ENCODE results near the gene ROBO2.

ROBO2 gene

DNA sequence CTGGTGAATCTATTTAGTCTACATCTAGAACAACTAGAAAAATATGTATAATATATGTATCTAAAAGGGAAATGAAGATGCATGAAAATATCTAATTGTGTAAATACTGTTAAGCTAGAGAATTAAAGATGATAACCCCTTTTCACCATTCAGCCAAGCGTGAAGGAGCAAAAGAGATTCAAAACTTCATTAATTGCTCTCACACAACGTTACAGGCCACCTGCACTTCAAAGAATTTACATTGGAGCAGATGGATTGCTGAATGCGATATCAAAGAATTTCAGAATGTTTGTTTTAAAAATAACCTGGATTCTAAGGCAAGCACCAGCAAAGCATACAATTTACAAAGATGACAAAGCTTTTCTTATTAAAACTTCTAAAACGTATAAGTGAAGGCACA, 243.2 kb downstream of the ROBO2 start:
- DNase-seq: no peak

DNA sequence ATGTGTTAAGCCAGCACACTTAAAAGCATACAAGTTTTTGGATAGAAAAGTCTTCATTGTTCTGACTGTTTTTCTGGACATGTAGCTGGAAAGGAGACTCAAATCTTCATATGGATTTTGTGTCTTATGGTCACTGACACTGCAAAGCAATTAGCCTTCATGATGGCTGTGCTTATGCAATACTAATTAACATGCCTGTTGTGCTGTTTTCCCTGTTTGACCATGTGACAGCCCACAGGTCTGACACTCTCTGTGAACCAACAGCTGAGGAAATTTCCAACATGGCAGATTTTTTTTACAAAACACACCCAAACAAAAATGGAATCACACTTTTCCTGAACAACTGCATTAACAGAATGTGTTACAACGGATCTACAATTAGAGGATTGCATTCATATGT, 248.4 kb downstream of the ROBO2 start:
- DNase-seq: no peak

DNA sequence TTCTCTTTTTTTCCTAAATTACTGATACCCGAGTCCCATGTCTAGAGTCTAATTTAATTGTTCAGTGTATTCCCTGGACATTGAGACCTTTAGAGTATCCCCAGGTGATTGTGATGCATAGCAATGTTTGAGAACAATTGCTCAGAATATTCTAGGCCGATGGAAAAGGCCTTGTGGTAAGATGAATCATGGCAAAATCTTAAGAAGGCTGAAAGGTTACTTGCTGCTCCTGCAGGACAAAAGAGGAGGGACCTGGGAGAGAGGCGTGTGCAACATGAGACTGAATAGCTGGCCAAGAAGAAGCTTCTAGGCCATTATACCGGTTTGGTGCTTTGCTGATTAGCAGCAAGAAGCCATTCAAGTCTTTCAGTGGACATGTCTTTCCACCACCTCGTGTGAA, 256.6 kb downstream of the ROBO2 start:
- DNase-seq: no peak

DNA sequence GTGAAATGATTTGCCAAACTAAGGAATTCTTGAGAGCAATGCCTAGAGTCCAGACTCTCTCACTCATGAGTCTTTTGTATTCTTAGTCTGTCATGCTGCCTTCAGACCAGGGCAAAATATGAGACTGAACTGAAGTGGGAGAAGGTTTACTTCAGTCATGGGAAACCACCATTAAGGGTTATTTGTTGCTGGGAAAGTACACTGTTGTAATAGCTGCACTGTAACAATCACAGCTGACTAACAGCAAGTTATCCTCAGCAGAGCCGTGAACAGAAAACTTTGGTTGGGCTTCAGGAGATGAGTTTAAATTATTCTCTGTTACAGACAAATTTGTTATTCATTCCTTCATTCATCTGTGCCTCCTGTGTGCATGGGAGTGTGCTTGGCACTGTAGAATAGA, 258.5 kb downstream of the ROBO2 start:
- DNase-seq: no peak

DNA sequence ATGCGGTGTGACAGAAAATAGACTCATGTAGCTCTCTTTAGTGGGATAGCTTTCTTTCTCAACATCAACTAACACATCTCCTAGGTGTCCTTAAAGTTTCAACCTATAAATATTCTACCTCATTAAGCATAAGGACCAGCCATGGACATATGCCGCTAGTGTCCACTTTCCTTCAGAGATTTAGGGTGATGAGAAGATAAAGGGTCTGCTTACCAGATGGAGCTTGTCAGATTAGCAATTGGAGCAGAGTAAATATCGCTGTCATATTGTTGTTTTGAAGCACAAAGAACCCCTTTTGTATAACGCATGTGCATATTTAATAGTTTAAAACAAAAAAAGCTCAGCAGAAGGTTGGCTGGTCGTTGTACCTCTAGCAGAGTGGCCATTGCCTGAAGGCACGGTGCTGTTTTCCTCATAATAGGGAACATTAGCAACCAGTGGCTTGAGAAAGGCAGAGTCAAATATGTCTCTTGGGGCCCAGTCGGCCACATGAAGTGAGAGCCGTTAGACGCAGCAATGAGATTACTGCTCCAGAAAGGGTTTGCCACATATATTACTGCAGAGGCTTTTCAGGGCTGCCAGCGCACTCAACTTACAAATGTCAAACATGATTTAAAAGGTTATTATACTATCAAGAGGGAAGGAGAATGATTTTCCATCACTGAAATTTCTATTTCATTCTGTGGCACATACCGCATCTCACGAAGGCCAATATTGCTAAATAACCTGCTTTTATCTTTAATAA, 264.2 kb downstream of the ROBO2 start:
- DNase-seq: no peak

DNA sequence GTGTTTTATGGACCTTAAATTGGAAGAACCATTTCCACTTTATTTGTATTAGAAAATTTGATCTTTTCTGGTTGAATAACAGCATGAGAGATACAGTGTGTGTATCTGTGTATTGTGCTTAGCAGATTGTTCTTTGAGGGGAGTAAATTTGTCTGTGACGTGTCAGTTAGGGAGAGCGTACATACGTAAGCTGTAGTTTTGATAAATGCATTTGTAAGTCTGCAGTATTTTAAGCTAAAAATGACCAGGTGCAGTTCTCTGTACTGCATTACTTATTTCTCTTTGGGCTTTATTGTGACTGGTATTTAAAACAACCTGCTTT, 264.8 kb downstream of the ROBO2 start:
- no peak for DNase-seq

DNA sequence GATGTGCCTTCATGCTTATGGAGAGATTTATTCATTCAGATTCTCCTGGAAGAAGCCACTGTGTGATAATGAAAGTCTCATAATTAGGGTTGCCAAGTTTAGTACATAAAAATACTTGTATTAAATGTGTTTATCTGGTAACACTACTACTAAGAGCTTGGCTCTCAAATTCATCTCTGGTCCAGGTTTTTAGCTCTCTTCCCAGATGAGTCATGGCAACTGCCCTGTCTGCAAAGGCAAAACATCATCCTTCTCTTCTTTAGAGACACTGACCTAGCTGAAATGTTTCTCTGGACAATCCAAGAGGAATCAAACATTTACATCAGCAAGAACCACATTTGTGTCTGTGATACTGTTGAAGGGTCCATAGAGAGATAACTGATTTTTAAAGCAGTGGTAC, 269.6 kb downstream of the ROBO2 start:
- DNase-seq: no peak

DNA sequence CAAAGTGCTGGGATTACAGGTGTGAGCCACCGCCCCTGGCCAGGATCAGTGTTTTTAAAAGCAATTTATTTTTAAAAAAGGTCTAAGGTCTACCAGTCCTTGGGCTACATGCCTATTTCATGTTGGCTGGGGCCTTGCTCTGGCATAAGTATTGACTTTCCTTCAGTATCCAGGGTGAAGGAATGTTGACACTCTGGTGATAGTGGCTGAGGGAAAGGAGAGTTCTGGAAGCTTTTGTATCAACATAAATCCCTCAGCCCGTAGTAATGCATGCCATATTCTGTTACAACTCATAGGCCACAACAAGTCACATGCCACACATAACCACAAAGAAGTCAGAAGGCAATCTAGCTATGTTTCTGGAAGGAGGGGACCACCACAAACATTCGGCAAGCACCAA, 273.9 kb downstream of the ROBO2 start:
- DNase-seq: no peak

DNA sequence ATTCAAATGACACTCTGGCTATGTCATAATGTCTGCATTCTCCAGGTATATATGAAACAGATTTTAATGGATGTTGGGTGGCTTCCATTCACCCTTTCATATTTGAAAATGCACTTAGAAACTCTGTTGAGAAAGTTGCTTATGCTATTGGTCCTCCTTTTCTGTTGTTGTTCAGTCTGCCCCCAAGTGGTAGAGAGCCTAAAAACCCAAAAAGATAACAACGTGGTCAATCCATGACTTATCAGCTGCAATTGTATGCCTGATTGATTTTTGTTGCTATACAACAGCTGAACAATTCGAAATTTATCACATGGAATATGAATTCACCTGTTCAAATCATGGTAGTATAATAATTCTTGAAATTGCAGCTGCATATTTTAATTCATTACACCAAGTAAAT, 279.8 kb downstream of the ROBO2 start:
- no peak for DNase-seq

DNA sequence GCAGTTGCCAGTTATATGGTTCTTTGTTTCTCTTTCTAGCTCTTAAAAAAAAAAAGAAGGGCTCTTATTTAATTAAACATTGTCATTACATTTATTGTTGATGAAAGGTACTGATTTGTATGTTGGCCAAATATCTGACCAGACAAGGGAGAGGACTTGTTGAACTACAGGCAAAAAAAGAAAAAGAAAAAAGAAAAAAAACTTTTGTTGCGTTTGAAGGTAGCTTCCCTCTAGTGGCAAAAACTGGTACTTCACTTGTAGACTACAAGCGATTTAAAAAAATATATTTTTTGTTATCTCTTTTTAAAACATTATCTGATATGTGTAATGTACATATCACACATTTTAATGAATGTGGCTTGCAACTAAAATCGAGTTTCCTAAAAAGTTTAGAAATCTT, 280.6 kb downstream of the ROBO2 start:
- DNase-seq: no peak

DNA sequence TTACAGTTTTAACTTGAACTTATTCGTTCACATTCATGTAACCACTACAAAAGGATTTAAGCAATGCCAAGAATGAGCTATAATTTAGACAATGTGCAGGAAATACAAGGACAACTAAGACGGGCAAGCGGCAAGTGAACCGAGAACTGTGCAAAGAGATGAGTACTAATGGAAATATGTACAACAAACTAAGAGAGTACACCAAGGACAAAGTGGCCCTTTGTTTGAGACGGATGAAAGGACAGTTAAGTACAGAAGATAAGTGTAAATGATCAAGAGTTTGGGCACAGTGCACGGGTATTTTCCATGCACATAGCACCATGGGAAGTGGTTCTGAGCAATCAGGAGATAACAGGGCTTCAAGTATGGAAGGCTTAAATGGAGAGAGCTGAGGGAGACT, 281.7 kb downstream of the ROBO2 start:
- no peak for DNase-seq

DNA sequence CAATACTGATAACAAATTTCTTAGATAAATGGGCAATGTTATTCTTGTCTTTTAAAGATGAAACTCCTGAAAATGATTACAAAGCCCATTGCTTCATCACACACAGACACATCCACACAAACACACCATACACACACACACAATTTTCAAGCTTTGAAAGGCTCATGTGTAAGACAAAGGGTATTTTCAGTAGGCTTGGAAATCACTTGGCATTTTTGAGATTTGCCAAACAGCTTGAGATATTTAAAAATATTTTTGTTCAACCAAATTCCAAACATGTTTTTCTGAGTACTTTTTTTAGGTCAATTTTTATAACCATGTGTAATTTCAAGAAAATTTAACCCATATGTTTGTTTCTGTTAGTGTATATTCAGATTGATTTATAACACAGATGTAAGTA, 283.7 kb downstream of the ROBO2 start:
- DNase-seq: no peak

DNA sequence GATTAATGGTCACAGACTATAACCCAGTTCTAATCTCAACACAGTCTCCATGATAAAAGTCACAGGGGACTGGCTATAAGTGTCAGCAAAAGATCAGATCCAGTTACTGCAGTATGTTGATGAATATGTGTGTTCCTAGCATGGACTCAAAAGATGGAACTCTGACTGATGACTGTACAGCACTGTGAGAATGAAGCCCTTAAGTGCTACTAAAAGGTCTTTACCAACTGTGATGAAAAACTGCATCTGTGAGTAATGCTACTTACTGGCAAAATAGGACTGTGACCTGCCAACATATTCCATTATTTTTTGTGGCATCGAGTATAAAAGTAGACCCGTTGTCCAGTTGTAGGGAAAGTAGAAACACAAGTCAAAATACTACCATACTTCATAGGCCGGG, 284.2 kb downstream of the ROBO2 start:
- no peak for DNase-seq

DNA sequence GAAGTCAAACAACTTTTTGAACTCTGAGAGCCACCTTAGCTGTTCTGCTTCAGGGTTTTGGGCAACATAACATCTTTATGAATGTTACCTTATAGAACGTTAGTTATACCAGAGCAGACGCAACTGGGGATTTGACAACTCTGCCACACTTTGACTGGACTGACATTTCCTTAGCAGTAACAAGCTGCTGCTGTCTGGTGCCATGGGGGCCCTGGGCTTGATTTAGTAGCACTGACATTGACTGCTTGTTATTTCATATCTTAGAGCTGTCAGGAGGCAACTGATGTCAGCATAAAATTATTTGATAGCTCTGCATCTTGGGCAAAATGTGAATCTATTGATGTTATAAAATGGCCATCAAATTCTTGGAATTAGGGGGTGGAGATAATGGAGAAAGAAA, 285.4 kb downstream of the ROBO2 start:
- DNase-seq: no peak

DNA sequence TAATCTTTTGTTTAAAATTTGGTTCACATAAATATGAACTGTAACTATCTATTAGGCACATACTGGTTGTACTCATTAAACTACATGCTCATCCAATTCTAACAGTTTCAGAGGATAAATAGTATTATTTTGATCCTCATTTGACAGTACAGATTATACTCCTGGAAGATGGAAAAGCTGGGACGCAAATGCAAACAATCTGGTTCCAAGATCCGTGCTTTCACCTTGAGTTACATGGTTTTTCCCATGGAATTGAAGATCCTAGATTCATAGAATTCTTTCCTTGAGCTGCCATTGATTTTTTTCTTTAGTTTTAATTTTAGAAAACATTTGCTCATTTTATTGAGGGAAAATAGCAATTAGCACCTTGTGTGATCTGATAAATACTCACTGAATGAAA, 285.8 kb downstream of the ROBO2 start:
- DNase-seq: no peak

DNA sequence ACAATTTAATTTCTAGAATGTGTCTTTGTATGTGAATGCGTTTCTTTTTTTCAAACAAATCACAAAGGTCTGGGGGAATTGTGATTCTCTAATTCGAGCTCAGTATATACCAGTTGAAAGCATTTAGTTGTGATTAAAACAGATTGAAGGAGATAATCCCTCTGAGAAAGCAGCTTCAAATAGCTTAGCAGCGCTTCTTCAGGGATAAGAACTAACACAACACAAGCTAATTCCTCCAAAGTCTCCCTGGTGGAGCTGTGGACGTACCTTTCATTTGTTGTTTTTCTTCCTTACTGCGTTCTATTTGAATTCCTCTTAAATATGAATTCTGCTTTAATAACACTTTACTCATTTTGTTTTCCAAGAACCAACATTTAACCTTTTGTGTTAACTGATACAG, 286.7 kb downstream of the ROBO2 start:
- no peak for DNase-seq

DNA sequence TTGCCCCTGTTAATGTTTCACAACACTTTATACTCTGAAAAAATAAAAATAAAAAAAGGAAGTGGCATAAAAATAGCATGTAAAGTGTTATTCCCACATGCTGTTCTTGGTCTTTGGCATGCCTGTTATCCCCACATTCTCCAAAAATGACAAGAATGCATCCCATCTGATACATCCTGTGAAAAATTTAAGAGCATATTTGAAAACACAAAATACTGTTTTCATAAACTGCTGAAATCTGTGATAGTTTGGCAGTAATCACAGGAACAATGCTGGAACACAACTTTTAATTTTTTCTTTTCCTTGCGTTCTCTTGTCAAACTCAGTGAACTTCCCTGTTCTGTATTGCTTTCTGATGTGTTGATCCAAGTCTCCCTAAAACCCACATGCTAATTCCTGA, 288.8 kb downstream of the ROBO2 start:
- no peak for DNase-seq

DNA sequence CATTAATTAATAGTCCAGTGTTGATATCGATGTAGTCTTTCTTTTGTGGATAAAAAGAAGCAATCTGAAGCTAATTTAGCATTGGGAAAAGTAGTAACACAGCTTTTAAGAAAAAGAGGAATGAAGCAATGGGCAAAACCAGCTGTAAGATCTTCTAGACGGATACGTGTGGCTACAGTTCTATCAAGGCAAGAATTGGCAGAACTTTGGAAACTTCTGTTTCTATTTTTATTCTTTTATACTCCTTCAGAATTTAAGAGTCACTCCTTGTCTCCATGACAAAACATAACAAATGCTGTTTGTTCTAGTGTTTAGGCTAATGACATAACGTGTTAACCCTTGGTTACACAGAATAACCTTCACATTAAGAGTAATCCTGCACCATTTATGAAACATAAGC, 289.2 kb downstream of the ROBO2 start:
- DNase-seq: no peak

DNA sequence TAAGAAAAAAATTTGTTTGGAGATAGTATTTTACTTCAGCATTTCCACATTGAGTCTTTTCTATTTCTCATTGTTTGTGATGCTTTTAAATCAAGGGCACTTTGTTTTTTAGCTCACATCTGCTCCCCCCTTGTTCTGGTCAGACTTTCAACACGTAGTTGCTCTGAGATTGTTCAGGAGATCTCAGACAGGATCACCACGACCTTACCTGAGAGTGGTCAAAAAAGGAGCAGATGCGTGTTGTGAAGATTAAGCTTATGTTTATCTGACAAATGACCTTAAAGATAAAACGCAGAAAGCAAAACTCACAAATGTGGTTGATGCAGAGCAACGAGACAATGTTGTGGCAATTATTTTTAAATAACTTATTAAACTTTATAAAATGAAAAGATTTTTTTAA, 298.3 kb downstream of the ROBO2 start:
- DNase-seq: no peak

DNA sequence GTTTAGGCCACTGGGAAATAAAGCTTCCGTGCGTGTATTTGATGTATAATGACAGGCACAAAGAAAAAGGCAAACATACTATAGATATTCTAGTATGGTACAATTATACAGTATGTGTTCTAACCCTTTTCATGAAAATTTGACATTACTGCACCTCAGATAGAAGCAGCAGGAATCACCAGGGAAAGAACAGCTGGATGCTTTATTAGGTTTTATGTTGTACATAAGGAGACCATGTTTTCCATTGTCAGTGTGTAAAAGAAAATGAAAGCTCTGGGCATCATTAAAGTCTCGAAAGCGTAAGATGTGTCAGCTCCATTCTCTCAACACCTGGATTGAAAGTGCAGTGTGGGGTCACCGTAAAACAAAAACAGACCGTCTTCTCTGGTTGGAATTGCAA, 302.1 kb downstream of the ROBO2 start:
- DNase-seq: no peak

DNA sequence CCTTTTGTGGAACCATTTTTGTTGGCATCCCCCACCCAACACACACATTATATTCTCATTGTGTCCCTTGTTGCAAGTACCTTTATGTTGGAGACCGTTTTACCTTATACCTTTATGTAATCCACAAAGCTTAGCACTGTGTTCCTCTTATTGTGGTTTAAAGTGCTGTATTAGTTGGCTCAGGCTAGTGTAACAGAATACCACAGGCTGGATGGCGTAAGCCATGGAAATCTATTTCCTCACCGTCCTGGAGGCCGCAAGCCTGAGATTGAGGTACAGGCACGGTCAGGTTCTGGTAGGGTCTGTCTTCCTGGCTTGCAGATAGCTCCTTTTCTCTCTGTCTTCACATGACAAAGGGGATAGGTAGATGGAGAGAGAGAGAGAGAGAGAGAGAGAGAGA, 302.8 kb downstream of the ROBO2 start:
- DNase-seq: no peak

DNA sequence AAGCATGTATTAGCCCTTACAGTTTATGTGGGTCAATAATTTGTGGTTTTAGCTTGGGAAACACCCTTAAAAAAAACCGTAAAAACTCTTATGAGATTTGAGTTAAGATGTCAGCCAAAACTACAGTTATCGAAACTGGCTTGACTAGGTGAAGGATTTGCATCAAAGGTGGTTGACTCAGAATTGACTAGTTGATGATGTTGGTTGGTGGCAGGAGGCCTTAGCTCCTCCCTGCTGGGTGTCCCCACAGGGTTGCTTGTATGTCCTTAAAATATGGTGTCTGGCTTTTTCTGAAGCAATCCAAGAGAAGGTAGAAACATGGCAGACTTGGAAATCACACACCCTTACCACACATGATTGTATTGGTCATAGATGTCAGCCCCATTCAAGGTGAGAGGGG, 305.1 kb downstream of the ROBO2 start:
- no peak for DNase-seq

DNA sequence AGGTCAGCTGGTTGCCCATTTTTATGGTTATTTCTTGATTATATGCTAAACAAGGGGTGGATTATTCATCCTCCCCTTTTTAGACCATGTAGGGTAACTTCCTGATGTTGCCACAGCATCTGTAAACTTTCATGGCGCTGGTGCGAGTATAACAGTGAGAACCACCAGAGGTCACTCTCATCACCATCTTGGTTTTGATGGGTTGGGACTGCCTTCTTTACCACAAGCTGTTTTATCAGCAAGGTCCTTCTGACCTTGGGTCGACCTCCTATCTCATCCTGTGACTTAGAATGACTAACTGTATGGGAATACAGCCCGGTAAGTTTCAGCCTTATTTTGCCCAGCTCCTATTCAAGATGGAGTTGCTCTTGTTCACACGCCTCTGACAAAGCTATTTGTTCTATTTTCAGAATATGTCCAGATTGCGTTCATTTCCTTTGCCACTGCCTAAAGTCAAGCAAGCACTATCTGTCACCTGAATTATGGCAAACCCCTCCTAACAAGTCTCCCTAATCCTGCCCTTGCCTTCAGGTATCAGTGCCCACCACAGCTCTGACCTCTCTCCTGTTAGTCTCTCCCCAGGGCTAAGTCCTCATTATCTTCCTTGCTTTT, 308.5 kb downstream of the ROBO2 start:
- DNase-seq: no peak

DNA sequence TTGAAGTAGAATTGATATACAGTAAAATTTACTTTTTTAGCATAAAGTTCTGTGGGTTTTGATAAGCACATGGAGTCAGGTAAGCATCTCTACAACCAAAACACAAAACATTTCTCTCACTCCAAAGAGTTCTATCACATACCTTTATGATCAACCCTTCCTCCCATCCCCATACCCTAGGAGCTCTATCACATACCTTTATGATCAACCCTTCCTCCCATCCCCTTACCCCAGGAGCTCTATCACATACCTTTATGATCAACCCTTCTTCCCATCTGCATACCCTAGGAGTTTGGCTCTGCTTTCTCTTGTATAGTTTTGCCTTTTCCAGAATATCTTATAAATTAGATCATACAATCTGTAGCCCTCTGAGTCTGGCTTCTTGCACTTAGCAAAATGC, 315.1 kb downstream of the ROBO2 start:
- no peak for DNase-seq

DNA sequence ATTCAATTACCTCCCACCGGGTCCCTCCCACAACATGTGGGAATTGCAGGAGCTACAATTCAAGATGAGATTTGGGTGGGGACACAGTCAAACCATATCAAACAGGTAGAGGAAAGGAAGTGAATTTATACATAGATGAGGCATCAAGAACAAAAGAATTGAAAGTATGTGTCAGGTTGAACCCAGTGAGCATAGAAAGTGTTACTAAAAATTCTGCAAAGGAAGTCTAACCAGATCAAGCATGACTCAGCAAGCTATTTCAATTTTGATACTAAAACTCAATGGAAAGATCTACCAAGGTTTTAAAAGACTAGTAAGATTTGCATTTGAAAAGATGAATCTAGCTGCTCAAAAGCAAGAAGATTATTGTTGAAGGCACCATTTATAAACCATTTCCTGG, 323.0 kb downstream of the ROBO2 start:
- no peak for DNase-seq

DNA sequence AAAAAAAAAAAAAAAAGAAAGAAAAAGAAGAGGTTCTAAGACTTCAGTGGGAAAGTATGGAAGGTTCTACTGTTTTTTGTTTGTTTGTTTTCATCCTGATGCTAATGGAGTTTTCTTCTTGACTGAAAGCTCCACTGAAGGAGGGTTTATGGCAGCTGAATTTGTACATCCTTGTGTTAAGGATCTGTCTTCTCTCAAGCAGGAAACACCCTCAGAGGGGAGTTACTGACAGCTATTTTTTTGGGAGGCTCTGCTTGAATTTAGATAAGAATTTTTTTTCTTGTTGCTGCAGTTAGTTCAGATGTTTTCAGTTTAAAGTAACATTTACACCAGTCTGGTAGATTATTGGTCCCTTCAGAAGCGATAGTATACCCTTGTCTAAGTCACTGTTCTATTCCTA, 325.3 kb downstream of the ROBO2 start:
- no peak for DNase-seq
